HEK293 (cell line): ENCODE results near the gene RB1.
"Not testable (repeated sequence)": the region's sequence is repeated elsewhere in the genome, so short reads cannot be mapped to it uniquely, and the experiment has no call there.

ENCODE experiments used
- BCL11B ChIP-seq: fragments of 450-650 bp; formaldehyde crosslinking; IDR thresholded peaks from 2 replicates; pipeline ENCODE4 v1.5.1; 2016; ENCODE audit warnings: low read depth, missing biosample characterization, missing genetic modification characterization
- CTCF ChIP-seq: fragments of 450-650 bp; formaldehyde crosslinking; IDR thresholded peaks from 2 replicates; pipeline ENCODE4 v1.5.1; 2016; ENCODE audit warnings: missing biosample characterization, missing genetic modification characterization
- PBX3 ChIP-seq: sonication (generic); formaldehyde crosslinking; IDR thresholded peaks from 2 replicates; pipeline ENCODE4 v1.8.1; 2022; ENCODE audit warnings: mild to moderate bottlenecking, moderate library complexity, missing genetic modification reagents
- ZBTB7A ChIP-seq: fragments of 450-650 bp; formaldehyde crosslinking; IDR thresholded peaks from 2 replicates; pipeline ENCODE4 v1.5.1; 2016; ENCODE audit warnings: low read depth, missing biosample characterization, missing genetic modification characterization
- ZNF324 ChIP-seq: fragments of 450-650 bp; formaldehyde crosslinking; IDR thresholded peaks from 2 replicates; pipeline ENCODE4 v1.5.1; 2016; ENCODE audit warnings: missing biosample characterization, missing genetic modification characterization
- ZNF48 ChIP-seq: fragments of 450-650 bp; formaldehyde crosslinking; IDR thresholded peaks from 2 replicates; pipeline ENCODE4 v1.5.1; 2016; ENCODE audit warnings: missing biosample characterization, missing genetic modification characterization
- ZNF530 ChIP-seq: fragments of 450-650 bp; formaldehyde crosslinking; IDR thresholded peaks from 2 replicates; pipeline ENCODE4 v1.5.1; 2016; ENCODE audit warnings: low read depth, missing biosample characterization, missing genetic modification characterization
- ZNF549 ChIP-seq: fragments of 450-650 bp; IDR thresholded peaks from 2 replicates; pipeline ENCODE4 v1.5.1; 2018; ENCODE audit warnings: missing biosample characterization, missing genetic modification characterization, mild to moderate bottlenecking, inconsistent platforms, moderate library complexity
- ZNF747 ChIP-seq: fragments of 450-650 bp; formaldehyde crosslinking; IDR thresholded peaks from 2 replicates; pipeline ENCODE4 v1.5.1; 2016; ENCODE audit warnings: missing biosample characterization, missing genetic modification characterization

GRCh38 chr13:48339198-48339597 is 35.6 kb downstream of the RB1 start:
- not testable (repeated sequence) for TF ChIP-seq ZNF530; PBX3 (CRISPR knock-in tag); BCL11B; ZBTB7A (tag by site-specific recombination); CTCF (tag by site-specific recombination); ZNF324 (tag by site-specific recombination); ZNF549 (tag by site-specific recombination); ZNF48 (tag by site-specific recombination); ZNF747 (tag by site-specific recombination)
